HK-2 (cell line): ENCODE results near the gene TTLL5.

Experiments used
- DNase-seq: peaks from one replicate; pipeline ENCODE4 v3.0.0-alpha.2; 2018; ENCODE audit not compliant: unreplicated experiment

Gene TTLL5

DNA sequence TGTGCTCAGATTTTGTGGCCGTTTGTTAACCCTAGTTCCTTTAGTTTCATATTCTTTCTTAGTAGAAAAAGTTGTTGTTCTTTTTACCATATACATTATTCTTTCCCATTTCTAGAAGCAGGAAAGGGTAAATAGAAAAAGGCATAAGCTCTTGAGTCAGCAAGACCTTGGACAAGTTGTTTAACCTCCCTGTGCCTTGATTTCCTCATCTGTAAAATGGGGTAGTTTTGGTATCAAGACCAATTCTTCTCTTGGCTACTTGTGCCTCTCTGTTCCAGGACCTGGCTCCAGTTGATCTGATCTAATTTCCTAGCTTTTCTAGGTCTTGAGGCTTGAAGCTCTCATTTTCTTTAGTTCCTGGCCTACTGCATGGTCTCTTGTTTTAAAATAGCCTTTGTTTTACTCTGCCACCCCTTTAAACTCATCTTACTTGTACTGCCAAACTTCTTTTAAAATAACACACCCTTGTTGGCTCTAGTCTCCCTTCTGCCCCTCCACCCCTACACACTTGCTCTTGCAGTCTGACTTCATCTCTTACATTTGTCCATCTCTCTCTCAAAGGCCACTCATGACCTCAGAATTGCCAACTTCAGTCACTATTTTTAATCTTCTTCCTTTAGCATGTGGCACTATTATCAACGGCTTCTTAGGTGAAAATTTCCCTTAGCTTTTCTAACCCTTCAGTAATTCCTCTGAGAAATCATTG lies 143.7 kb downstream of the TTLL5 start:
- DNase-seq: no peak

DNA sequence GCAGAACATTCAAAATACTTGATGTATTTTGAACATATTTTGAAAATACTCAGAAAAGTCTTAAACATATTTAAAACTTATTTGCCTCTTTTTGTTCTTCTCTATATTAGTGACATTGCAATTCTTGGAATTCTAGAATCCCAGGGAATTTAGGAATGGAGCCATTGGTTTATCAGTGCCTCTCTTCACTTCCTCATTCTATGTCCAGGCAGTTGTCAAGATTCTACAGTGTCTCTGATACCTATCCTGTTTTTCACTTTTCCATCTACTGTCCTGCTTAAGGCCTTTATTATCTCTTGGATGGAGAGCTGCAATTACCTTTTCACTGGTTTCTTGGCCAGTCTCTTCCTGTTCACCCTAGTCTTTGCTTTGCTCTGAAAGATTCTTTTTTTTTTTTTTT lies 144.6 kb downstream of the TTLL5 start:
- DNase-seq: no peak

- DNase-seq: no peak
These were observed 145.3 kb downstream of the TTLL5 start for GRCh38 chr14:75806352-75806832.

- DNase-seq: no peak
These were observed 146.8 kb downstream of the TTLL5 start for GRCh38 chr14:75807667-75808360.

DNA sequence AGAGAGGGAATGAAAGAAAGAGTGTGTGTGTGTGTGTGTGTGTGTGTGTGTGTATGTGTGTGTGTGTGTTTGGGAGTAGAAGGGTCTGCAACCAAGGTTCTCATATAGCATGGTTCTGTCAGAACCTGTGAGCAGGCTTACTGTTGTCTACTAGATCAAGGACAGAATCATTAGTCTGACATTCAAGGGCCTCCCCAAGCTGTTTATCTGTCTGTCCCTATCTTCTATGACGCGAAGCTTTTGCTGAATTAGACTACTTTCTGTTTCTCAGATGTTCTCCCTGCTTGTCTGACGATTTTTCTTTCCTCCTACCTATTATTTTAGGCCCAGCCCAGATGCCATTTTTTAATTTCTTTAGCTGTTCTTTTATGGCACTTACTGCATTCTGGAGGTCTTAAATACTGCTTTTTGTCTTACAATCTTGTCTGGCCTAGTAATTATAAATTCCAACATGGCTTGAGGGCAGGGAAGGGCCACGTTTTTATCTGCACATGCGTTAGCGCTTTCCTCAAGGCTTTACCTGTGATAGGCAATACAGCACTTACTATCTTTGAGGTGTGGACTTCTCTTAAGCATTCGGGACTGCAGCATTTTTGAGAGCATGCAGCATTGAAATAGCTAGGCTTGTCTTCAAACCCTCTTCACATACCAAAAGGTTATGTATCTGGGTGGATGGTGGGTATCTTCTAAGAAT lies 150.2 kb downstream of the TTLL5 start:
- no peak for DNase-seq

GRCh38 chr14:75811872-75812499 lies 150.9 kb downstream of the TTLL5 start:
- DNase-seq: no peak

- DNase-seq: no peak
These were observed 151.6 kb downstream of the TTLL5 start for GRCh38 chr14:75812622-75813021.

DNA sequence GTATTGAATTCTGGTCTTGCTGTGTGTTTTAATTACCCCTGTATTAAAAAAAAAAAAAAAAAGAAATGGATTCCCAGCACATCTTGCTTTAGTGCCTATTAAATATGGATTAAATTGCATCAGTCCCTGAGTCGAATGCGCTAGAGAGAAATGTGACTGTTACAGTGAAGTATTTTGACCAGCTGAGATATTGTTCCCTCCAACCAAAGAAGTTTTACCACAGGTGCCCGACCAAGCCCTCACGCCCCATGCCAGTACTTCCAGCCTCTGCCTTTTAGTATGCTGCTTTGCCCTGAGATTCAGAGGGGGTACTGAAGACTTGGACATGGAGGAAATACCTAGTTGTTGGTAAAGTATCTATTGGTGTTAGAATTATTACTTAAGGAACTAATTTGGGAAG lies 159.7 kb downstream of the TTLL5 start:
- DNase-seq: no peak

DNA sequence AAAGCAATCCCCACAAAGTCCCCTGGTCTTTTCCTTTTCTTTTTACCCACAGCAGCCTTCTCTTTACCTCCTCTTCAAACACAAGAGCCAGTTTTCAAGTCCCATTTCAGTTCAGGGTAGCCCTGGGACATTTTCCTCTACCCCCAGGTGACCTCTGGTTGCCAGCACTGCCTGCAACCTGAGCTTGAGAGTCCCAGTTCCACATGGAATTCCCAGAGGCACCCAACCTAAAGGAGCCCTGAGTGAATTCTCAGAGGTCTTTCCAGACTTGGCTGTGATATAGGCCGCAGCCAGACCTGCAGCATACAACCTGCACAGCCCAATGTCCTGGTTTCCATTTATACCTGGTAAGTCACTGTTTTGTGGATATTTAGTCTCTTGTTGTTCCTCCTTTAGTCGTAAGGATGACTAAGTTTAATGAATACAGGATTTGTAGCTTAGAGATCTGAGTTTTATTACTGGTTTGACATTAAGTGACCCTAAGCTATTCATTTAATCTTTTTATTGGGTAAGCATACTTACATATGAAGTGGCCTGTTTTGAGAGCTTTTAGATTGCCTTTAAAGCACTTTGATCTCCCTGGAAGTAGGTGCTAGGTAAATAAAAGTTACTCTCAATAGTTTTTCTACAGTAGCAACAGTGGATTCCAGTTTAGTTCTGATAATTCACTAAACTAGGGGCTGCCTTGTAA lies 160.9 kb downstream of the TTLL5 start:
- DNase-seq: no peak

DNA sequence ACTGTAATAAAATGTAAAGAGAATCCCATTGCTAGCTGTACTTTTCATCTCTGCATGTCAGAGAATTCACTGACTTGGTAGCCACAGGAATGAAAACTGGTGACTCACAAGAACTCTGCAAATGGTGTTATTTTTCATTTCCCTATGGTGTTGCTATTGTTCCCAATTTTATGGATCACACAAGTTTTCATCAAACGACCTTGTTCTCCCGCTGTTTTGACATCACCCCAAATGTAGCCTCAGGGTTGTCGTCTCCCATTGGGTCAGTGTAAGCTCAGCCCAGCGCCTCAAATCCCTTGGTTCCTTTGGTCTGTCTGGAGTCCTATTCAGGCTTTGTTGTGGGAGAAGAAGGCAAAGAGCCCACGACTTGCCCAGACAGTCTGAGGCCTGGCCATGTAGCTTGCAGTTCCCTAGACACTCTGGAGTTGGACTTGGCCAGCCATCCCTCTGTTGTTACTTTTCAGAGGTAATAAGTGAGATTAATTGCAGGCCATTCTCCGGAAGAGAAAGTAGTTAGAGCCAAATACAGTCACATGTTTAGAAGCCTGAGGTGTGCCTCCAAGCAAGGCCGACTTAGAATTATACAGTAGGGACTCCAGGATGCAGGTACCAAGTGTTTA lies 161.6 kb downstream of the TTLL5 start:
- no peak for DNase-seq

DNA sequence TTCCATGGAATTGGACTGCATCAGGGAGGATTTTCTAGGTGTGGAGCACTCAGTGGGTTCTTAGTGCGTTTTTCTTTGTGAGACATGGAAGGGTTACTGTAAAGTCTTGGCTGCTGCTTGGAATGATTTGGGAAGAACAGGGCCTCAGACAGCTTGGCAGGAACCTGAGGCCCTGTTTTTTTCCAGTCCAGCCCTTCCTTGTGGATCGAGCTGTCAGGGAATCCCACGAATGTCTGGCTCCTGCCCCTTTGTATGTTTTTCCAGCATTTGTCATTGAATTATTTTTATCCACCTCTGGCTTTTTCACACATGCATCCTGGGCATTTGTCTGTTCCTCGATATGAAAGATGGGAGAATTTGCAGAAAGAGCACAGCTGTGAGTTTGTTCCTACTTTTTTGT lies 162.3 kb downstream of the TTLL5 start:
- no peak for DNase-seq

GRCh38 chr14:75824318-75824717 lies 163.3 kb downstream of the TTLL5 start:
- no peak for DNase-seq

- no peak for DNase-seq
These were observed 164.1 kb downstream of the TTLL5 start for GRCh38 chr14:75825147-75825592.

DNA sequence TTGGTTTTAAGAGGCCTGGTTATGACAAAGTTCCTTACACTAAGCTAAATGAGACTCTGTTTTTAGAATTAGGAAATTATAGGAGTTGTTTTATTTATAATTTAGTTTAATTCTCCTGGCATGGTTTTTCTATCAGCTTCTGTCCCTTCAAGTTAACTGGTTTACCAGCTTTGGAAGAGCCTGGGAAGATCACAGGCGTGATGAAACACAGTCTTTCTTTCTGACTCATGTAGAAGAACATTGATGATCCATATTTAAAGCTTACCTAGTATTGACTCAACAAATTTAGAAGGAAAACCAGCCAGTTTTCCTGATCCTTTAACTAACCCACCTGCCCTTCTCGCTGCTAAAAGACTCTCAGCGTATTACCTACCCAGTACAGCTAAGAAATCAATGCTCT lies 165.6 kb downstream of the TTLL5 start:
- DNase-seq: no peak

GRCh38 chr14:75827331-75827730 lies 166.3 kb downstream of the TTLL5 start:
- no peak for DNase-seq

DNA sequence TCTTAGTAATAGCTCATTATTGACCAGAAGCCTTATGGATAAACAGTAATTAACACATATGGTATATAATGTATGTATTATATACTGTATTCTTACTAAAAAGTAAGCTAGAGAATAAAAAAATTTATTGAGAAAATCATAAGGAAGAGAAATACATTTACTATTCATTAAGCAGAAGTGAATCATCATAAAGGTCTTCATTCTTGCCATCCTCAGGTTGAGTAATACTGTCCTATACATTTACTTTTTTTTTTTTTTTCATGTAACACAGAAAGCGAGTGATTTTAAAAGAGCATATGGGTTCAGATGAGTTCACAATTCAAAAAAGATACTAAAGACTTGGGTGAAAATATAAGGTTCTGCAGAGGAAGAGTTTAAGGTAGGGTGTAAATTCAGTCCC lies 168.3 kb downstream of the TTLL5 start:
- DNase-seq: no peak

DNA sequence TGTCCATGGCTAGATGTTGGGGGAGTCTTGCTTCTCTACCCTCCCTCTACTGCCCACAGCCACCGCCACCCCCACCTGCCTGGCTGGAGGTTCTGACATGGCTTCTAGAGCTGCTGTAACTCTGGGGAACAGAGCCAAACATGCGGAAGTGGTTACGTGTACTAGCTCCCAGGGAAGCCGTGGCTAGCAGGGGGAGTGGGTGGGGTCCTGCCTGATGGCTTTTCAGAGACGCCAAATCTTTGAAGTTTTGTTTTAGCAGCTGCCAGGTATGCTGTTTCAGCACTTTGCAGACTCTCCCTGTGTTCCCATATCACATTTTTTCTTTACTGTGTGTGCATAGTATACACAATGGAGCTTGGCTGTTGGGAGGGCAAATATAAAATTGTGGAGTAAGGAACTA lies 170.4 kb downstream of the TTLL5 start:
- DNase-seq: no peak

DNA sequence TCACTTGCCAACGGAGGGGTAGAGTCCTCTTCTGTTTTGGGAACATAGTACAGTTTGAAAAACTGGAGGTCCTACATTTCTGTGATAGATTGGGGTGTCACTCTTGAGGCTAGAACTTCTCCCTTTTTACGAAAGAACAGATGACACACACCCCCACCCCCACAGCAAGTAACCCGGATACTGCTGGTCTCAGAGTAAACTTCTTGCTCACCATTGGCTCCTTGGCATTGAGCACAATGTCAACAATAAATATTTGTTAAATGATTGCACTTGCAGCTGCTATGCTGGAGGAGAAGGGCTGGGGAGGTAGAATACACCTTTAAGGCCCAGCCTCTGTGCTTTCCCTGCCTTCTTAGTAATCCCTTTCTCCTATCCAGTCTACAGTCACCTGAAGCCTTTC lies 170.9 kb downstream of the TTLL5 start:
- DNase-seq: no peak

GRCh38 chr14:75832621-75833297 lies 171.7 kb downstream of the TTLL5 start:
- no peak for DNase-seq

DNA sequence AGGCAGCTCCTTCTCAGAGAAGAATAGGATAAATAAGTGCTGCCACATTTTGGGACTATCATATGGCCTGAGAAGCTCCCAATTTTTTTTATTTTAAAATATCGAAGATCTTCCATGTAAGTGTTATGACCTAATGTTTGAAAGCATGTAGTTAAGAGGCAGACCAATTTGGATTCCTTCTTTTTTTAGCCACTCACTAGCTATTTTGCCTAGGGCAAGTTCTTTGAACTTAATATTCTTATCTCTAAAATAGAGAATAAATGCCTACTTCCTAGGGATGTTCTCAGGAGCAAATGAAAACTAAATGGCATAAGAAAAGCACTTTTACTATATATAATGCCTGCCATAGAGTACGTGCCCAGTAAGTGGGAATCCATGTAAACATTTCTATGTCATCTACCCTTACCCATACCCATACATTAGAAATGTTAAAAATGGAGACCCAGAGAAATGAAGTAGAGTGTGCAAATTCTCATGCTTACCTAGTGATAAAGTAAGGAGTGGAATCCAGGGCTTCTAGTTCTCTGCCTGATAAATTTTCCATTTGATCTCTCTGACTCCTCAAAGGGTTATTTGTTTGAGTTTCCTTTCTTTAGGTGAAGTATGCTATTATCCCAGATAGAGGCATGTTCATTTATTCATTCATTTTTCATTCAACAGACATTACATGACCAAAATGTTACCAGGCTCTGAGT lies 172.4 kb downstream of the TTLL5 start:
- DNase-seq: no peak
